ENCODE results near the gene KRT35. TPM values are rescaled to one million over a fixed set of nuclear protein-coding genes. Genes with fewer than 3 reads are reported as not detected.

Gene KRT35
- total and polyA plus RNA-seq, 2 experiments from 2014 or later, result not detected

GRCh38 chr17:41489531-41489930 is 8.6 kb upstream of the KRT35 start, which contains the start of gene KRT36:
TSS of gene KRT36 (minus strand) at chr17:41489910. CDS start at chr17:41489864, 46 bp downstream.
- H3F3A ChIP-seq (ENCODE audit: insufficient read depth), result no peaks in the 10 kb centered on the region
- H4K20me1 ChIP-seq (ENCODE audit: insufficient read depth), result no peaks in the 10 kb centered on the region
- no peak within 1 kb of the TSS for H3K4me3 ChIP-seq
- no peaks in the 10 kb centered on the region for H3K27me3 ChIP-seq (replicated peaks; ENCODE audit: insufficient read depth)
- no peak for DNase-seq
- in situ Hi-C loops (cut with MboI), result no loop called here
- no peaks in the 10 kb centered on the region for H3K9me3 ChIP-seq (ENCODE audit: low read depth)
- H3K79me2 ChIP-seq (ENCODE audit: insufficient read depth), result no peaks in the 10 kb centered on the region
- no peak within 1 kb of the TSS for H3K4me2 ChIP-seq (ENCODE audit: unreplicated experiment)
- WGBS, 2 experiments (ENCODE audit: low coverage in 1 of 2, low lambda C conversion rate in 2 of 2, missing lambda C conversion rate in 2 of 2), result 94 to 95% methylated on average over 12 of the region's 12 CpGs
- H2AFZ ChIP-seq, result no peak within 1 kb of the TSS
- H3K36me3 ChIP-seq (ENCODE audit: low read depth), result no peaks in the 10 kb centered on the region
- no peak within 1 kb of the TSS for H3K9ac ChIP-seq
- H3K4me1 ChIP-seq (ENCODE audit: insufficient read depth), result peaks cover 5% of the 10 kb centered on the region
- no peaks in the 10 kb centered on the region for H3K9me2 ChIP-seq (ENCODE audit: insufficient read depth)
- H3K27ac ChIP-seq, result no peak within 1 kb of the TSS
- no peak for TF ChIP-seq EZH2phosphoT487 (IDR thresholded peaks at IDR 0.05; ENCODE audit: insufficient read depth, low read depth)
- no peak for TF ChIP-seq EZH2 (IDR thresholded peaks at IDR 0.05; ENCODE audit: insufficient read depth, poor library complexity, severe bottlenecking)

- Histone ChIP-seq H3K4me2 (ENCODE audit: unreplicated experiment) (no peak overlapping the region), H3K9ac (no peak overlapping the region), H3F3A (ENCODE audit: insufficient read depth) (no peaks in the 10 kb centered on the region), H3K79me2 (ENCODE audit: insufficient read depth) (no peaks in the 10 kb centered on the region), H3K27me3 (replicated peaks; ENCODE audit: insufficient read depth) (0 out of 2 replicates have a peak, but pooled peaks cover 4% of the 10 kb centered on the region), H3K9me3 (ENCODE audit: low read depth) (no peaks in the 10 kb centered on the region), H2AFZ (no peak overlapping the region), H3K4me1 (ENCODE audit: insufficient read depth) (no peaks in the 10 kb centered on the region), H3K36me3 (ENCODE audit: low read depth) (no peaks in the 10 kb centered on the region), H4K20me1 (ENCODE audit: insufficient read depth) (no peaks in the 10 kb centered on the region), H3K4me3 (no peak overlapping the region), H3K9me2 (ENCODE audit: insufficient read depth) (no peaks in the 10 kb centered on the region), H3K27ac (no peak overlapping the region)
- 66 to 68% methylated on average over 29 of the region's 29 CpGs for WGBS, 2 experiments (ENCODE audit: low coverage in 1 of 2, low lambda C conversion rate in 2 of 2, missing lambda C conversion rate in 2 of 2)
- in situ Hi-C loops (cut with MboI), result no loop called here
- no peak for DNase-seq
- TF ChIP-seq EZH2phosphoT487 (IDR thresholded peaks at IDR 0.05; ENCODE audit: insufficient read depth, low read depth), result no peak
- TF ChIP-seq EZH2 (IDR thresholded peaks at IDR 0.05; ENCODE audit: insufficient read depth, poor library complexity, severe bottlenecking), result no peak
Measured at GRCh38 chr17:41486809-41487530, 6.0 kb upstream of the KRT35 start.

- Histone ChIP-seq H3F3A (ENCODE audit: insufficient read depth) (no peaks in the 10 kb centered on the region), H3K9ac (no peak overlapping the region), H2AFZ (no peak overlapping the region), H3K4me3 (no peak overlapping the region), H3K9me2 (ENCODE audit: insufficient read depth) (no peaks in the 10 kb centered on the region), H3K9me3 (ENCODE audit: low read depth) (no peaks in the 10 kb centered on the region), H3K27me3 (replicated peaks; ENCODE audit: insufficient read depth) (0 out of 2 replicates have a peak, but pooled peaks cover 4% of the 10 kb centered on the region), H3K4me2 (ENCODE audit: unreplicated experiment) (no peak overlapping the region), H3K4me1 (ENCODE audit: insufficient read depth) (no peaks in the 10 kb centered on the region), H3K79me2 (ENCODE audit: insufficient read depth) (no peaks in the 10 kb centered on the region), H4K20me1 (ENCODE audit: insufficient read depth) (no peaks in the 10 kb centered on the region), H3K36me3 (ENCODE audit: low read depth) (no peaks in the 10 kb centered on the region), H3K27ac (no peak overlapping the region)
- 87 to 92% methylated on average over 13 of the region's 13 CpGs for WGBS, 2 experiments (ENCODE audit: low coverage in 1 of 2, low lambda C conversion rate in 2 of 2, missing lambda C conversion rate in 2 of 2)
- TF ChIP-seq EZH2phosphoT487 (IDR thresholded peaks at IDR 0.05; ENCODE audit: insufficient read depth, low read depth), result no peak
- TF ChIP-seq EZH2 (IDR thresholded peaks at IDR 0.05; ENCODE audit: insufficient read depth, poor library complexity, severe bottlenecking), result no peak
- in situ Hi-C loops (cut with MboI), result no loop called here
- no peak for DNase-seq
Measured at GRCh38 chr17:41486316-41486715, 5.4 kb upstream of the KRT35 start.

DNA sequence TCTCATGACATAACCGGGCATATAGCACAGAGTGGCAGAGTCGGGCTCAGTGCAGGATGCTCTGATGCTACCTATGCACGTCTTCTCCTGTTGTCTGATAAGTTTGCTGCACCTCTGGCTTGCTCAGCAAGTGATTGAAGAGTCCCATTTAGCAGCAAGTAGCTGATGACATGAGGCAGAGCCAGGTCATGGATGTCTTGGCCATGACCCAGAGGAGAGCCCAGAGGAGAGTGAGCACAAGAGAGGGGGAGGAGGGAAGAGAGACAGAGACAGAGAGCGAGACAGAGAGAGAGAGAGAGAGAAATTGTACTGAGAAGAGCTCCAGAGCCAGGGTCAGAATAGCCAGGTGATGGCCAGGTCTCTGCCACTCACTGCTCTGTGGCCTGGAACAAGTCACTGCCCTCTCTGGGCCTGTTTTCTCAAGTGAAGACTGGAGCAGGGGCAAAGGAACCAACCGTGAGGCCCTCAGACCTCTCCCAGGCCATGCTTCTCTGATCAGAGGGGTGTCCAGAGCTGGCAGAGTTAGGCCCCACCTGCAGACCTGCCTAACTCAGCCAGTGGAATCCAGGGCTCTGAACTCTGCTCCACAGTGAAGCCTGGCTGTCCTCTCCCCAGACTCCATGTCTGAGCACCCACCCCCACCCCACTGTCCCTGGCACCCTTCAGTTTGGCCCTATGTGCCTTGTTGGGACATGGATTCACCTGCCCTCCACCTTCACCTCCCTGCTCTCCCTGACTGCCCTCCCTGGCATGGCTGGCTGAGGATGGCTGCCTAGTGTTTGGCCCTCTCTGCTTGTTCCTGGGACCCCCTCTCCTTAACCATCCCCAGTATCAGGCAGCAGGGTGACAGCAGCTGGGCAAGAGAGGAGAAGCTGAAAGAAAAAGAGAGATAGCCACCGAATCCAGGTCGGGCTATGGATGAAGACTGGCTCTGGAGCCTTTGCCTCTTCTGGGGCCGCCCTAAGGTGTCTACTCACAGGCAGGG is 4.3 kb upstream of the KRT35 start:
- no peak overlapping the region for H3K27ac ChIP-seq
- no peak overlapping the region for H2AFZ ChIP-seq
- no peak overlapping the region for H3K9ac ChIP-seq
- no peaks in the 10 kb centered on the region for H4K20me1 ChIP-seq (ENCODE audit: insufficient read depth)
- in situ Hi-C loops (cut with MboI), result no loop called here
- no peak for DNase-seq
- H3F3A ChIP-seq (ENCODE audit: insufficient read depth), result no peaks in the 10 kb centered on the region
- no peaks in the 10 kb centered on the region for H3K9me2 ChIP-seq (ENCODE audit: insufficient read depth)
- H3K4me2 ChIP-seq (ENCODE audit: unreplicated experiment), result no peak overlapping the region
- no peaks in the 10 kb centered on the region for H3K9me3 ChIP-seq (ENCODE audit: low read depth)
- H3K36me3 ChIP-seq (ENCODE audit: low read depth), result no peaks in the 10 kb centered on the region
- TF ChIP-seq EZH2phosphoT487 (IDR thresholded peaks at IDR 0.05; ENCODE audit: insufficient read depth, low read depth) (no peak), EZH2 (IDR thresholded peaks at IDR 0.05; ENCODE audit: insufficient read depth, poor library complexity, severe bottlenecking) (no peak)
- 72 to 76% methylated on average over 8 of the region's 8 CpGs for WGBS, 2 experiments (ENCODE audit: low coverage in 1 of 2, low lambda C conversion rate in 2 of 2, missing lambda C conversion rate in 2 of 2)
- no peaks in the 10 kb centered on the region for H3K79me2 ChIP-seq (ENCODE audit: insufficient read depth)
- no peaks in the 10 kb centered on the region for H3K4me1 ChIP-seq (ENCODE audit: insufficient read depth)
- 0 out of 2 replicates have a peak, but pooled peaks cover 4% of the 10 kb centered on the region for H3K27me3 ChIP-seq (replicated peaks; ENCODE audit: insufficient read depth)
- no peak overlapping the region for H3K4me3 ChIP-seq
